Measurements from ENCODE around the gene PPM1H.
A peak's percentile ranks its signal among the peaks of the same experiment; 100 is the strongest.
"Not testable (repeated sequence)": the region's sequence is repeated elsewhere in the genome, so short reads cannot be mapped to it uniquely, and the experiment has no call there.

PPM1H gene

GRCh38 chr12:62670986-62671720 lies 263.8 kb downstream of the PPM1H start:
- H3K27ac ChIP-seq = no peak overlapping the region
- ChIA-PET CTCF (interaction anchor here (0.7 to 1.2 kb wide), 2 partner anchors 18 to 123 kb away, joined by 3 read pairs; no protein-coding TSS in a partner anchor), POLR2A (ENCODE audit: low non-redundant PET) (no interaction called here)

DNA sequence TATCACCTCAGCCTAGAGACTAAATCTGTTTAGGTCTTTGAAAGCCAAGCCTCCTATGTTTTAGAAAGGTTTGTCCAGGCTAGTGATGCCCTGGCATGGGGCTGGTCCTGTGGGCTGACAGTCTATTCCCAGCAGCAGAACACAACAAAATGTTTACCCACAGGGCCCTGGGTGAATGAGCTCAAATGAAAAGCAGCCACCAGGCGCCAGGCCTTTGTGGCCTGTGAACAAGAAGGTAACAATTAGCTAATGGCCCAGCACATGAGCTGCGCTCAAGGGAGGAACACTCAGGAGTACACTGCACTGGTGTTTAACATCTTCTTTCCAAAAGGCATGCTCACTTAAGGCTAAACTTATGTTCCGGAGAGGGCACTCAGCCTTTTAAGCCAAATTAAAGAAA lies 266.2 kb downstream of the PPM1H start:
- no peak overlapping the region for H3K27ac ChIP-seq
- TF ChIP-seq, protein P1, sequence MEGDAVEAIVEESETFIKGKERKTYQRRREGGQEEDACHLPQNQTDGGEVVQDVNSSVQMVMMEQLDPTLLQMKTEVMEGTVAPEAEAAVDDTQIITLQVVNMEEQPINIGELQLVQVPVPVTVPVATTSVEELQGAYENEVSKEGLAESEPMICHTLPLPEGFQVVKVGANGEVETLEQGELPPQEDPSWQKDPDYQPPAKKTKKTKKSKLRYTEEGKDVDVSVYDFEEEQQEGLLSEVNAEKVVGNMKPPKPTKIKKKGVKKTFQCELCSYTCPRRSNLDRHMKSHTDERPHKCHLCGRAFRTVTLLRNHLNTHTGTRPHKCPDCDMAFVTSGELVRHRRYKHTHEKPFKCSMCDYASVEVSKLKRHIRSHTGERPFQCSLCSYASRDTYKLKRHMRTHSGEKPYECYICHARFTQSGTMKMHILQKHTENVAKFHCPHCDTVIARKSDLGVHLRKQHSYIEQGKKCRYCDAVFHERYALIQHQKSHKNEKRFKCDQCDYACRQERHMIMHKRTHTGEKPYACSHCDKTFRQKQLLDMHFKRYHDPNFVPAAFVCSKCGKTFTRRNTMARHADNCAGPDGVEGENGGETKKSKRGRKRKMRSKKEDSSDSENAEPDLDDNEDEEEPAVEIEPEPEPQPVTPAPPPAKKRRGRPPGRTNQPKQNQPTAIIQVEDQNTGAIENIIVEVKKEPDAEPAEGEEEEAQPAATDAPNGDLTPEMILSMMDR (conservative IDR thresholded peaks at IDR 0.05; ENCODE audit: low read depth) = no peak
- POLR2A ChIA-PET (ENCODE audit: low non-redundant PET) = no interaction called here
- CTCF ChIA-PET = interaction anchor here (0.7 kb wide), 1 partner anchor 112 kb away, joined by 3 read pairs; no protein-coding TSS in a partner anchor
- DNase-seq (ENCODE audit: low spot score) = no peak

More at GRCh38 chr12:62670986-62671720, 263.8 kb downstream of the PPM1H start:
- TF ChIP-seq, protein P1 (conservative IDR thresholded peaks at IDR 0.05; ENCODE audit: low read depth) = no peak
- no peak for DNase-seq (ENCODE audit: low spot score)

GRCh38 chr12:62664951-62665350 lies 270.0 kb downstream of the PPM1H start:
- H3K27ac ChIP-seq; POLR2A ChIA-PET (ENCODE audit: low non-redundant PET); DNase-seq (ENCODE audit: low spot score): not testable (repeated sequence)
- CTCF ChIA-PET = interaction anchor here (0.7 kb wide), 1 partner anchor 165 kb away, joined by 5 read pairs; no protein-coding TSS in a partner anchor

DNA sequence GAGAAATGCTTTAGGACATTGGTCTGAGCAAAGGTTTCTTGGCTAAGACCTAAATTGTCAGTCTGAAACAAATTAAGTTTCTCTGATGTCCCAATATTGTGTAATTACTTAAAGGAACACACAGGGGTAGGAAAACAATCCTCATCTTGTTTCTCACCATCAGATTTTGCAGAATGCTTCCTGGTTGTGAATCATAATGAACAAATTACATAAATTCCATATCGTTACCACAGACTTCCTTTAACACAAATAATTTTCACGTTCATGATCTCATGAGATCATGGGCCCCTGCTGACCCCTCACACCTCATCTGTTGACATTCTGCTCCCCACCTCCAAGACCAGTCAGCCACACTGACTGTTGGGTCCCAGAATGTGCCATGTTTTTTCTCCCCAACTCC lies 274.2 kb downstream of the PPM1H start:
- TF ChIP-seq, protein P1 (conservative IDR thresholded peaks at IDR 0.05; ENCODE audit: low read depth) = no peak
- POLR2A ChIA-PET (ENCODE audit: low non-redundant PET) = no interaction called here
- DNase-seq (ENCODE audit: low spot score) = peak; percentile 46
- H3K27ac ChIP-seq = no peak overlapping the region
- CTCF ChIA-PET = no interaction called here

- CTCF ChIA-PET = no interaction called here
- TF ChIP-seq, protein P1 (conservative IDR thresholded peaks at IDR 0.05; ENCODE audit: low read depth) = no peak
- POLR2A ChIA-PET (ENCODE audit: low non-redundant PET) = no interaction called here
- no peak overlapping the region for H3K27ac ChIP-seq
- DNase-seq (ENCODE audit: low spot score) = no peak
Observed at GRCh38 chr12:62659453-62660295, 275.3 kb downstream of the PPM1H start.

DNA sequence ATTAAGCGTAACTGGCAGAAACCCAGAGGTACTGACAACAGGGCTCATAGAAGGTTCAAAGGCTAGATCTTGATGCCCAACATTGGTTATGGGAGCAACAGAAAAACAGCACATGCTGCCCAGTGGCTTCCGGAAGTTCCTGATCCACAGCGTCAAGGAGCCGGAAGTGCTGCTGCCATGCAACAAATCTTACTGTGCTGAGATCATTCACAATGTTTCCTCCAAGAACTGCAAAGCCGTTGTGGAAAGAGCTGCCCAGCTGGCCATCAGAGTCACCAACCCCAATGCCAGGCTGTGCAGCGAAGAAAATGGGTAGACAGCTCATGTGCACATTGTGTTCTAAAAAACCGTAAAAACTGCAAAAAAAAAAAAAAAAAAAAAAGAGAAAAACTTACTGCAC lies 276.0 kb downstream of the PPM1H start:
- no peak overlapping the region for H3K27ac ChIP-seq
- ChIA-PET POLR2A (ENCODE audit: low non-redundant PET) (no interaction called here), CTCF (no interaction called here)
- no peak for DNase-seq (ENCODE audit: low spot score)
- TF ChIP-seq, protein P1 (conservative IDR thresholded peaks at IDR 0.05; ENCODE audit: low read depth) = no peak

GRCh38 chr12:62657363-62657632 lies 277.7 kb downstream of the PPM1H start:
- TF ChIP-seq, protein P1 (conservative IDR thresholded peaks at IDR 0.05; ENCODE audit: low read depth) = no peak
- ChIA-PET CTCF (no interaction called here), POLR2A (ENCODE audit: low non-redundant PET) (no interaction called here)
- H3K27ac ChIP-seq = no peak overlapping the region
- no peak for DNase-seq (ENCODE audit: low spot score)

Measured in RWPE1 (cell line).